HG03280 (cell line): ENCODE results near the gene PSPN.
"Not testable (repeated sequence)": the region's sequence is repeated elsewhere in the genome, so short reads cannot be mapped to it uniquely, and the experiment has no call there.

Experiments used
- ATAC-seq: cut with Tn5 transposase; IDR thresholded peaks from one replicate; pipeline ENCODE4 v1.9.1; 2021; ENCODE audit warnings: mild to moderate bottlenecking, moderate library complexity; ENCODE audit not compliant: unreplicated experiment

PSPN gene

DNA sequence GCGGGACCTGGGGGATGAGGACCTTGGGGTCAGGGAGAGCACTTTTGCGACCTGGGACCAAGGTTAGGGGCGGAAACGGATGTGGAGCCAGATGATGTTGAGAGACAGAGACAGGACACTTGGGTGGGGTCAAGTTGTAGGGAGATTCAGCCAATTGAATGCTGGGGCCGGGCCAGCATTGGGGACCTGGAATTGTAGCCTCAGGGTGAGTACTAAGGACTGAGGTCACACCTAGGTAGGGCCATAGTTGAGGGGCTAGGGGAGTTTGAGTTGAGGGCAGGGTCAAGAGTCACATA, 2.0 kb downstream of the PSPN start:
- ATAC-seq, result no peak

- ATAC-seq, result peak; percentile 59
These were observed 2.5 kb downstream of the PSPN start for GRCh38 chr19:6373096-6373812.

DNA sequence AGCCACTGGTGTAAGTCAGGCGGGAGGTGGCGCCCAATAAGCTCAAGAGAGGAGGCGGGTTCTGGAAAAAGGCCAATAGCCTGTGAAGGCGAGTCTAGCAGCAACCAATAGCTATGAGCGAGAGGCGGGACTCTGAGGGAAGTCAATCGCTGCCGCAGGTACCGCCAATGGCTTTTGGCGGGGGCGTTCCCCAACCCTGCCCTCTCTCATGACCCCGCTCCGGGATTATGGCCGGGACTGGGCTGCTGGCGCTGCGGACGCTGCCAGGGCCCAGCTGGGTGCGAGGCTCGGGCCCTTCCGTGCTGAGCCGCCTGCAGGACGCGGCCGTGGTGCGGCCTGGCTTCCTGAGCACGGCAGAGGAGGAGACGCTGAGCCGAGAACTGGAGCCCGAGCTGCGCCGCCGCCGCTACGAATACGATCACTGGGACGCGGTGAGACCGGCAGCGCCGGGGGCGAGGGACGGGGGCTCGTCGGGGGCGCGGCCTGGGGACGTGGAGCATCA, 3.1 kb downstream of the PSPN start, which contains the start of gene ALKBH7:
Gene ALKBH7, plus strand, starts transcription at position 201 of the 502 bp plus-strand sequence. Its CDS starts 27 bp downstream, at position 228.
- ATAC-seq, result peak; percentile 76

DNA sequence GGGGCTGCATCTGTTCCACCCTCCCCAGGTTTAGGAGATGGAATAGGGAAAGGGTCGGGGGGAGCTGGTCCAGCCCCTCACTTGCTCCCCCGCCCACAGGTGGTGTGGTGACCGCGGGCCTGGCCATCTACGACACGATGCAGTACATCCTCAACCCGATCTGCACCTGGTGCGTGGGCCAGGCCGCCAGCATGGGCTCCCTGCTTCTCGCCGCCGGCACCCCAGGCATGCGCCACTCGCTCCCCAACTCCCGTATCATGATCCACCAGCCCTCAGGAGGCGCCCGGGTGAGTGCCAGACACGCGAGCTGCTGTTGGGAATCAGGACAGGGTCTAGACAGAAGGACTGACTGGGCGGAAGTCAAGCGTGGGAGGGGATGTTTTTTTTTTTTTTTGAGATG, 11.4 kb downstream of the PSPN start:
- no peak for ATAC-seq

GRCh38 chr19:6362351-6362801, 13.4 kb downstream of the PSPN start:
- no peak for ATAC-seq

GRCh38 chr19:6362027-6362350, 13.7 kb downstream of the PSPN start:
- ATAC-seq, result no peak

- ATAC-seq, result not testable (repeated sequence)
These were observed 14.9 kb downstream of the PSPN start for GRCh38 chr19:6360857-6361216.

DNA sequence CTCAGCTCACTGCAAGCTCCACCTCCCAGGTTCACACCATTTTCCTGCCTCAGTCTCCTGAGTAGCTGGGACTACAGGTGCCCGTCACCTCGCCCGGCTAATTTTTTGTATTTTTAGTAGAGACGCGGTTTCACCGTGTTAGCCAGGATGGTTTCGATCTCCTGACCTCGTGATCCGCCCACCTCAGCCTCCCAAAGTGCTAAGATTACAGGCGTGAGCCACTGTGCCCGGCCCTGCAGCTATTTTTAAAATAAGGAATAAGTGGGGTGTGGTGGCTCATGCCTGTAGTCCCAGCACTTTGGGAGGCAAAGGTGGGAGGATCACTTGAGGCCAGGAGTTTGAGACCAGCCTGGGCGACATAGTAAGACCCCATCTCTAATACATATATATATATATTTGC, 15.3 kb downstream of the PSPN start:
- not testable (repeated sequence) for ATAC-seq

- no peak for ATAC-seq
These were observed 16.0 kb downstream of the PSPN start for GRCh38 chr19:6359568-6360341.

GRCh38 chr19:6358003-6358402, 17.7 kb downstream of the PSPN start:
- ATAC-seq, result no peak

- ATAC-seq, result no peak
These were observed 18.6 kb downstream of the PSPN start for GRCh38 chr19:6357174-6357573.

DNA sequence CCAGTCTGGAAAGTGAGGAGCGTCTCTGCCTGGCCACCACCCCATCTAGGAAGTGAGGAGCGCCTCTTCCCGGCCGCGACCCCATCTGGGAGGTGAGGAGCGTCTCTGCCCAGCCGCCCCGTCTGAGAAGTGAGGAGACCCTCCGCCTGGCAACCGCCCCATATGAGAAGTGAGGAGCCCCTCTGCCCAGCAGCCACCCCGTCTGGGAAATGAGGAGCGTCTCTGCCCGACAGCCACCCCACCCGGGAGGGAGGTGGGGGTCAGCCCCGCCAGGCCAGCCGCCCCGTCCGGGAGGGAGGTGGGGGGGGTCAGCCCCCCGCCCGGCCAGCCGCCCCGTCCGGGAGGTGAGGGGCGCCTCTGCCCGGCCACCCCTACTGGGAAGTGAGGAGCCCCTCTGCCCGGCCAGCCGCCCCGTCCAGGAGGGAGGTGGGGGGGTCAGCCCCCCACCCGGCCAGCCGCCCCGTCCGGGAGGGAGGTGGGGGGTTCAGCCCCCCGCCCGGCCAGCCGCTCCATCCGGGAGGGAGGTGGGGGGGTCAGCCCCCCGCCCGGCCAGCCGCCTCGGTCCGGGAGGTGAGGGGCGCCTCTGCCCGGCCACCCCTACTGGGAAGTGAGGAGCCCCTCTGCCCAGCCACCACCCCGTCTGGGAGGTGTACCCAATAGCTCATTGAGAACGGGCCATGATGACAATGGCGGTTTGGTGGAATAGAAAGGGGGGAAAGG, 20.3 kb downstream of the PSPN start:
- not testable (repeated sequence) for ATAC-seq

GRCh38 chr19:6354098-6354674, 21.5 kb downstream of the PSPN start:
- no peak for ATAC-seq

DNA sequence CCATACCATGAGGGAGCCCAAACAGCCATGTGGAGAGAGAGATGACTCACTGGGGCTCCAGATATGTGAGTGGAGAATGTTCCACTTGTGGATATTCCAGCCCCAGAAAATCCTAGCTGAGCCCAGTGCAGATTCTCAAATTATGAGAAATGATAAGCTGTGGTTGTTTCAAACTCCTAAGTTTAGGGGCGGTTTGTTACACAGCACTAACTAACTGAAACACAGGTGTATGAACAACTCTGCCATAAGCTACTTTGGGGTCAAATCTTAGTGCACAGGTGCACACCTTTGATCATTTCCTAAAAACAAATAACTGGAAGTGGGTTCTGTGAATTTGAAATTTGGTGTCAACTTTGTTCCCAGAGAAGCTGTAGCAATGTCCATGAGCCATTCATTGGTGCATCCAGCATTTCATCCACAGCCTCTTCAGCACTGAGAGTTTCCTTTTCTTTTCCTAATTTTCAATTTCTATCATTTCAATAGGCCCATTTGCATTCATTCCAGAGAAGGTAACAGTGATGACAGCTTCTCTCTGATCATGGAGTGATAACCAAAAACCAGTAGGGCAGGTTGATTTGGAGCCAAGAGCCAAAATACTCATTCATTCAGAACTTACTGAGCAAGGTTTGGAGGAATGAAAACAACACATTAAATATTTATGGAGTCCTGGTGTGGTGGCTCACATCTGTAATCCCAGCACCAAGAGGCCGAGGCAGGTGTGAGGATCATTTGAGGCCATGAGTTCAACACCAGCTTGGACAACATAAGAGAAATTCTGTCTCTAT, 23.2 kb downstream of the PSPN start:
- no peak for ATAC-seq

DNA sequence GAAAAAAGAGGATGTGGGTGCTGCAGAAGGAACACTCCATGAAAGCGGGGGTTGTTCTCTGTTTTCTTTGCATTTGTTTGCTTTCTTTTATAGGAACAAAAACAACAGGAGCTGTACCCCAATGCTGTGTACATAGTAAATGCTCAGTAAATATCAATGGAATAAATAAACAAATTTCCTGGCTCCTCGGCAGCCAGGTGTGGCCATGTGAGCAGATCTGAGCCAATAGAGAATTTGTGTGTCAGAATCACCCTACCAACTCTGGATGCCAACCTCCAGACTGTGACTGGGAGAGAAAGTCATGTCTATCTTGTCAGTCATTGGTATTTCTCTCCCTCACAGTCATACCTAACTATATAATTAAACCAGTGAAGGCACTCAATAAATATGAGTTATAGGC, 25.0 kb downstream of the PSPN start:
- no peak for ATAC-seq

GRCh38 chr19:6349271-6349670, 26.5 kb downstream of the PSPN start:
- not testable (repeated sequence) for ATAC-seq

GRCh38 chr19:6343462-6343861, 32.3 kb downstream of the PSPN start:
- ATAC-seq, result no peak

DNA sequence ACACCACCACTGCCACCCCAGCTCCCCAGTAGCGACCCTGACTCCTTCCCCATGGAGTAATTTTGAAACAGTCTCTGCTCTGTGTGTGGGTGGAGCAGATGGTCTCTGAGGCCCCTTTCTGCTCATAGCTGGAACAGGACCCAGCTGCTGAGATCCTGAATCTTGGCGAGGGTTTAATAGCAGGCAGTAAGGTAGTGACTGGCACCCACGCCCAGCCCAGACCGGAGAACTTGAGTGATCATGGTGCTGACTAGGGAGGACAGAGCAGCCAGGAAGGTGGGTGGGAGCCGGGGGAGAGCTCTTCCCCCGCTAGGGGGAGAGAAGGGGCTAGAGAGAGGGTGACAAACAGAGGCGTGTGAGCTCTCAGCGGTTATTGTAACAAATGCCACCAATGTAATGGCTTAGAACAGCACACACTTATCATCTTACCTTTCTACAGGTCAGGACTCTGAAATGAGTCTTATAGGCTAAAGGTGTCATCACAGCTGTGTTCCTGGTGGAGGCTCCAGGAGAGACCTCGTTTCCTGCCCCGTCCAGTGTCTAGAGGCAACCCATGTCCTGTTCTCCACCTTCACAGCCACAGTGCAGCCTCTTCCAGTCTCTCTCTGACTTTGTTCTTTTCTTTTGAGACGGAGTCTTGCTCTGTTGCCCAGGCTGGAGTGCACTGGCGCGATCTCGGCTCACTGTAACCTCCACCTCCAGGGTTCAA, 35.1 kb downstream of the PSPN start:
- ATAC-seq, result no peak

GRCh38 chr19:6334490-6335285, 41.0 kb downstream of the PSPN start:
- no peak for ATAC-seq
